ES-I3 (cell line): ENCODE results near the gene ZNF532.

Source experiments
- H3K36me3 ChIP-seq: 2 replicates; pipeline ENCODE4 v1.6.1; 2013; ENCODE audit warnings: mild to moderate bottlenecking, low read length, control low read depth, moderate library complexity; ENCODE audit not compliant: insufficient read depth
- H3K4me1 ChIP-seq: 2 replicates; pipeline ENCODE4 v1.6.1; 2013; ENCODE audit warnings: mild to moderate bottlenecking, control low read depth, low read length; ENCODE audit not compliant: insufficient read depth
- H3K9ac ChIP-seq: 2 replicates; pipeline ENCODE4 v1.6.1; 2013; ENCODE audit warnings: low read depth, mild to moderate bottlenecking, low read length, moderate library complexity
- H3K9me3 ChIP-seq: 2 replicates; pipeline ENCODE4 v1.6.1; 2013; ENCODE audit warnings: mild to moderate bottlenecking, low read length, moderate library complexity; ENCODE audit not compliant: control insufficient read depth, insufficient read depth

The ZNF532 gene

DNA sequence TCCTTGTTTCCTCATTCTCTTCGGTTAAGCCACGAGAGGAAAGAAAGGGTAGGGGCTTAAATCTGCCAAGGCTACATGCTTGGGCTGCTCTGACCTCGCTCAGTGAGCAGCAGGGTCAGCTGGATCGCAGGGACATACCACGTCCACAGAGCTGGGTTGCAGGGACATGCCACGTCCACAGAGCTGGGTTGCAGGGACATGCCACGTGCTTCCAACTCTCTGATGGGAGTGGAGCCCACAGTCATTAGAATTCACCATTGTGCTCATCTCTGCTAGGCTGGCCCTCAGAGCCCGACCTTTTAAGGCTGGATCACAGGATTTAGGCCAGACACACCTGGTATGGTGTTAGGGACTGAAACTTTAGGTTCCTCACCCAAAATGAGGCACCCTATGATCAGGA is 167.6 kb downstream of the ZNF532 start:
- no peak overlapping the region for H3K9ac ChIP-seq
- no peaks in the 10 kb centered on the region for H3K9me3 ChIP-seq
- H3K36me3 ChIP-seq, result no peaks in the 10 kb centered on the region
- H3K4me1 ChIP-seq, result peaks cover 5% of the 10 kb centered on the region; the same call in 1 of the 2 replicates

DNA sequence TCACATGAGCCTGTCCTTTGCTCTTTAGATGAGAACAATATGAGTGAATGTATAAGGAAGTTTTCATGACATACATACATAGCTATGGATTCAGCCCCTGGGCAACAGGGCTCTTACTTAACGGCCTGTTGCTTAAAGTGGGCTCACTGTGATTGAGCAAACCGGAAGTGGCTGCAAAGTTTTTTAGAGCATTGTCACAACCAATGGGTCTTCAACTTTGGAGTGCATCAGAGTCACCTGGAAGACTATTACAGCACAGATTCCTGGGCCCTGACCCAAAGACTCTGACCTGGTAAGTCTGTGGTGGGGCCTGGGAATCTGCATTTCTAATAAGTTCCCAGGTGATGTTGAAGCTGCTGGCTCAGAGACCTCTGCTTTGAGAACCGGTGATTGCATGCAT is 168.7 kb downstream of the ZNF532 start:
- Histone ChIP-seq H3K9ac (no peak overlapping the region), H3K36me3 (no peaks in the 10 kb centered on the region), H3K9me3 (no peaks in the 10 kb centered on the region), H3K4me1 (peaks cover 5% of the 10 kb centered on the region; the same call in 1 of the 2 replicates)

DNA sequence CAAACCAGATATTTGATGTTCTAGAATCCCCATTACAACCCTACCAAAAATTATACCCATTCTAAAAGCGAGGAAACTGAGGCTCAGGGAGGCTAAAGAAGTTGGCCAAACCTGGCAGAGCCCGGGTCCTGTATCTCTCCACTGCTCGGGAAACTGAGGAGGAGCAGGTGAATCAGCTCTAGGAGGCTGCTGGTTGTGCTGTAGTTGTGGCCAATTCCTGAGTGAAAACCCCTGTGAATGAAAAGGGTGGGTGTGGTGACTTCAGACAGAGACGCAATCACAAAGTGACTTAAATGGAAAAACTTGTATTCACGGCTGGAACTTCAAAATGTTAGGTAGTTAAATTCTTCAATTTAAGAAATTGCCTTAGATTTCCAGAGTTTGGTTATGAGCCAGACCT is 169.3 kb downstream of the ZNF532 start:
- Histone ChIP-seq H3K4me1 (peaks cover 5% of the 10 kb centered on the region; the same call in 1 of the 2 replicates), H3K36me3 (no peaks in the 10 kb centered on the region), H3K9me3 (no peaks in the 10 kb centered on the region), H3K9ac (no peak overlapping the region)

DNA sequence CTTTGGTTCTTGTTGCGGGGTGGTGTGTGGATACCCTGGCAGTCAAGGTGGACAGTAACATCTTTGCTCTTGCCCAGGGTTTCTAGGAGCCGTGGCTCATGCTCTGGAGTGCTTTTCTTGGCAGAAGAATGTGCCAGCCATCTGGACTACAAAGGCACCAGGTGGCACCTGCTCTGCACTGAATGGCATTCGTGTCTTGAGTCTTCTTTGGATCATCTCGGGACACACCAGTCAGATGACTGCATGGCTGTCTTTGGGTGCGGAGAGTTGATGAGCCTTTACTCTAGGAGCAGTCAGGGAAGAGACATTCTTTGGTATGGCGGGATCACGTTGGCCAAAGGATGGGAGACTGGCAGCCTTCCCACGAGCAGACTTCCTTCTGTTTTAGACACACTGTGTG is 170.9 kb downstream of the ZNF532 start:
- H3K36me3 ChIP-seq, result no peaks in the 10 kb centered on the region
- H3K9ac ChIP-seq, result no peak overlapping the region
- H3K9me3 ChIP-seq, result no peaks in the 10 kb centered on the region
- no peaks in the 10 kb centered on the region for H3K4me1 ChIP-seq
